ENCODE data around the gene SCN3A.

The SCN3A gene

DNA sequence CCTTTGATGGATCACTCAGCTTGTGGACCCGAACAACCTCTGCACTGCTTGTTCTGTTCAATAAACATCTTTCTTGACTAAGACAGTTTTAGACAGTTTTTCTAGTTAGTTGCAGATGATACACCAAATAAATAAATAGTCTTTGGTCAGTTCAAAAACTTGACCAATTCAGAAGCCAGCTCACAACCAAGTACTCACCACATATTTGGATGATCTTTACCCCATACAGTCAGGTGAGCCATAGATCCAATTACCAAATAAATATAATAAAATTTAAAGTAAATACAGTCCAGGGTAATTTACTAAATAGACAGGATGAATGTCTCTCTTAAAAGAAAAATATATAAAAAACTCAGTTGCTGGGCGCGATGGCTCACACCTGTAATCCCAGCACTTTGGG is 18.2 kb downstream of the SCN3A start:
- DNase-seq, result no peak

DNA sequence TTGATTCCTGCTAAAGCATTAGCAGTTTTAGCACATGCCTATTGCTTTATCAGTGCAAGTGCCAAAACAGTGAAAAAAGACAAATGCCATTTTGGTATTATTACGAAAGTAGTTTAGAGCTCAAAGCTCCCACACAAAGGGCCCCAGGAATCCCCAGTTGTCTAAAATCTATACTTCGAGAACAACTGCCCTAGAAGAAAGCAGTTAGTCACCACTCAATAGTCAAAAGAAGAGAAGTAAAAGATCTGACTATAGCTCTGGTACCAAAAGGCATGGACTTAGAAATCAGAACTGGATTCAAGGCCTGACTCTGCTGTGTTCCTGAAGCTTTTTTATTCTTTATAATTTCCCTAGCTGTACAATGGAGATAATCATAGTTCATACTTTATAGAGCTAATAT is 21.8 kb downstream of the SCN3A start:
- no peak for DNase-seq

DNA sequence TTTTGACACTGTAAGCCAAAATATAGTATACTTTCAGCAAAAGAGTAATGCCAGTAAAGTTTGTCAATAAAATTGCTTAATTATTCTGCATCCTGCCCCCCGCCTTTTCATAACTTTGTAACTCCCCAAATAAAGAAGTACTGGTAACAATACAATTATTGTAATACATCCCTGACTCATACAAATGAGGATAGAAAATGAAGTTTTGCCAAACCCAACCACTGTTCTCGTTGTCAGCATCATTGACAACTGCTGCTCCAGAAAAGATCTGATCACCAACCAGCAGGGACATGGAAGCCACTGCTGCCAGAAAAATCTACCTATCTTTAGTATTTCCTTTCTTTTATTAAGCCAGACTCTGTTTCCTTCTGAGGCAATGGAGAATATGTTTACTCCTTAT is 27.1 kb downstream of the SCN3A start:
- DNase-seq, result no peak

DNA sequence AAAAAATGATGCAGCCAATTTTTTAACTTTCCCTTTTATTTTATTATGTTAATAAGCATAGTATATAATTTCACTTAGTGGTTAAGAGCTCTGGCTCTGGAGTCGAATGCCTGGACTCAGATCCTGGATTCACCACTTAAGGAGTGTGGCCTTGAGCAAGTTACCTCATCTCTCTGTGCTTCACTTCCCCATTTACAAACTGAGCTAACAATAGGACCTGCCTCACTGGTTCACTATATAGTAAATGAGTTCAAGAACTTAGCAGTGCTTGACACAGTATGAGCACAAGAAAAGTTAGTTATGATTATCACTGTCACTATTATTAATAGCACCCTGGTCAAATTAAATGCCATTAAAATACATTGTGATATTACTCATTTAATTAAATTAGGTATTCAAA is 30.6 kb downstream of the SCN3A start:
- no peak for DNase-seq

DNA sequence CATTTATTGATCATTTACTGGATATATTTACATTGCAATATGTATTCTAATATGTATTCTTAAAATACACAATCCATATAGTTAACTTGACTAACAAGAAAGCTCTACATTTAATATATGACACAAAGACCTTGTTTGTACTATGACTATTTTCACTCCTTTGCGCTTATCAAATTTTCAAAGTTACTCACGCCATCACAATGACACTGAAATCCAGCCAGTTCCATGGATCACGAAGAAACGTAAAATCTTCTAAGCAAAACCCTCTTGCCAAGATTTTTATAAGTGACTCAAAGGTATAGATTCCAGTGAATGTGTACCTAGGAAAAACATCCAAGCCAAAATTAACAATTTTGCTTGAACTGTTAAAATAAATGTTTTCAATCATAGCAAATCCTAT is 39.6 kb downstream of the SCN3A start:
- DNase-seq, result no peak

GRCh38 chr2:165163761-165164160 is 40.1 kb downstream of the SCN3A start:
- DNase-seq, result no peak

DNA sequence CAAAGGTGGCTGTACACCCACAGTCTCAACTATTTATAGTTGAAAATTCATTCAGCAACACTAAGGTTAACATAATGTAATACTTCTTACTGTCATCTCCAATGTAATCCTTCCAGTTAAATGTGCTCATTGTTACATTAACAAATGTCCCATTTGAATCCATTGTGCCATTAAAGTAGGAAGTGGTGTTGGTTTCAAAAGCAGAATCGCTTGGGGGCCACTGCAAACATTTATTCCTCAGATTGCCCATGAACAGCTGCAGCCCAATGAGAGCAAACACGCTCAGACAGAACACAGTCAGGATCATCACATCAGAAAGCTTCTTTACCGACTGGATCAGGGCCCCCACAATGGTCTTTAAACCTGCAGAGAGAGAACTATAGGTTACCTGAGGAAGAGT is 41.4 kb downstream of the SCN3A start:
- no peak for DNase-seq

DNA sequence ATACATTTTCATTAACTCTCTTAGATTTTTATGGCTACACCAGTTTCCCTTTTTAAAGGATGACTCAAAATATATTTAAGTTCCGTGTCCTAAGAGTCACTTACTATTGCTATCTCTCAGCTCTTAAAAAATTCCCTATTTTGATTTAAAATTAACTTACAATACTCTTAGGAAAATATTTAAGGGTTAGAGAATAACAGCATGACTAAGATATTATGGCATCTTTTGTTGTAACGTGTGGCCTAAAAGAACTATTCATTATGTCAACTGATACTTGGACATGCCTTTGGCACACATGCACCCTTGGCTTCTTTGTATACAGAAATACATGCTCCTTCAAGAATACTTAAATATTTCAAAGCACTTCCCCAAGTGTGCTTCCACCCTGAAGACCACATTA is 42.3 kb downstream of the SCN3A start:
- no peak for DNase-seq

DNA sequence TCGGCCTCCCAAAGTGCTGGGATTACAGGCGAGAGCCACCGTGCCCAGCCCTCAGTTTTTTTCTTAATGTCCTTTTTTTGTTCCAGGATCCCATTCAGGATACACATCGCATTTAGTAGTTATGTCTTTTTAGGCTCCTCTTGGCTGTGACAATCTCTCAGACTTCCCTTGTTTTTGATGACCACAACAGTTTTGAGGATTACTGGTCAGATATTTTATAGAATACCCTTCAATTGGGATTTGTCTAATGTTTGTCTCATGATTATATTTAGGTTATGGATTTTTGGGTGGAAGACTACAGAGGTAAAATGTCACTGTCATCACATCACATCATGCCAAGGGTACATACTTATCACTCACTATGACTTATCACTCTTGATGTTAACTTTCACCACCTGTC is 46.7 kb downstream of the SCN3A start:
- DNase-seq, result no peak

DNA sequence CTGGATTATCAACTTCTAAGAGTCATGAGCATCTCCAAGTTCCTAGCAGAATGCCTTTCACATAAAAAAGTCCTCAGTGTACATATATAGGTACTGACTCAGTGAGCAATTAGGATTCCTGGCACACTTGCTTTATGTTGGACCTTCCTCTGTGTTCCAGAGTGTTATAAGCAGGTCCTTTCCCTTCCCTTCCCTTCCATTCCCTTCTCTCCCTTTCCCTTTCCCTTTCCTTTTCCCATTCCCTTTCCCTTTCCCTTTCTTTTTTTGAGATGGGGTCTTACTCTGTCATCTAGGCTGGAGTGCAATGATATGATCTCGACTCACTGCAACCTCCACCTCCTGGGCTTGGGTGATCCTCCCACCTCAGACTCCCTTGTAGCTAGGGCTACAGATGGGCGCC is 48.7 kb downstream of the SCN3A start:
- no peak for DNase-seq

GRCh38 chr2:165149439-165149838 is 54.4 kb downstream of the SCN3A start:
- DNase-seq, result no peak

DNA sequence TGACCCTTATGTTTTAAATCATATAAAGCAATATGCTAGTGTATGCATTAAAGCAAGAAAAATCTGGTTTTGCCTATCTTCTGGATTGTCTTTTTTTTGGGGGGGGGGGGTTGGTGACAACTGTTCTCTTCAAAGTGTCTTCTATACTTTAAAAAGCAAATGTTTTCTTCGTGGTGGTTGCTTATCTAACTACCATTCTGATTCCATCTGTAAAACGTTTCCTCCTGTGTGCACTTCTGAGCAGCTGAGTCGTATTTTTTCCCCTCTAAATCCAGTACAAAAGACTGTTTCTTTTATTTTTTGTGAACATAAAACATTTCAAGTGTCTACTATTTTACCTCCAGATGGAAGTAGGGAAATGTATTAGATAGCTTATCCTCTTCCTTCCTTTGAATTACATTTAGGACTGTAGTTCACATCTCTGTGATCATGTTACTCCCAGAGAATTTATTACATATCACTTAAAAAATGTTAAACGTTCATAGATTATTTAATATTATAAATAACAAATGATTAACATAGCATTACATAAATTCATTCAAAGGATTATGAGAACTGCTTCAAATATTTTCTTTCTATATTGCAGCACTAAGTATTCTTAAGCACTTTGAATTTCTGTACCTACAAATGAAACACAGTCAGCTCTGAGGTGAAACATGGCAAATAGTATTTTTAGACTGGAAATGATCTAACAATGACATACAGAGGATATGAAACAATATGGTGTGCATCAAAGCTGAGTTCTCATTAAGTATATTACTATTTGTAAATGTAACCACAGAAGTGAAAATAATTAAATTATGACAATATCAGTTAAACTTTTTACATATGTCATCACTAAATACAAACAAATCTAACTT is 56.4 kb downstream of the SCN3A start:
- DNase-seq, result no peak

GRCh38 chr2:165144315-165144714 is 59.5 kb downstream of the SCN3A start:
- no peak for DNase-seq

DNA sequence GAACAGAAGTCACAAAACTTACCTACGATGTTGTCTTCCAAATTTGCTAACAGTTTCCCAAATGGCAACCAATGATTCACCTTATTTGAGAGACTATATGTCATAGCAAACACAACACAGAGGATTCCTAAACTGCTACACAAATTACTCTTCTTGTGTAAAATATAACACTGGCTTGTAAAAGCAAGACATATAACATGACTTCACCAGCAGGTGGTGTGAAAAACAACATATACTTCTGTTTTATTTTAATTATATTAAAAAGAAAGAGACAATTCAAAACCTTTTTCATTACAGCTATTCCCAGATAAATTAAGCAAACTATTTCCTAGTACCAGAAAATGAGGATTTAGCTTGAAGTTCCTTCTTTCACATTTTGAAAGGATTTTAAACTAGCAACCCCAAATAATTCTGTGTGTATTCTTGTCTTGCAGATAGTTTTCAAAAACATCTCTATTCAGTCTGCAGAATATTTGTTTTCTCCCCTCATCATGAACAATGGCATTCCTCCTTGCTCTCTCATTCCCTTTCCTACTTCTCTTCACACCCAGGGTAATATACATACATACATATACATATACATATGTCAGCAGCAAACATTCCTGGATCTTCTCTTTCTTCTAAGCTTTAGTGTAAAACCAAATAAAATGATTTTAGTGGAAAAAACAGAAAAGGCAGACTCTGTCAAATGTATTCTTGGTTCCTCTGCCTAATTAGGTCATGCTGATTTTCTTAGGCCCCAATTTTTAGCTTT is 62.1 kb downstream of the SCN3A start:
- no peak for DNase-seq

DNA sequence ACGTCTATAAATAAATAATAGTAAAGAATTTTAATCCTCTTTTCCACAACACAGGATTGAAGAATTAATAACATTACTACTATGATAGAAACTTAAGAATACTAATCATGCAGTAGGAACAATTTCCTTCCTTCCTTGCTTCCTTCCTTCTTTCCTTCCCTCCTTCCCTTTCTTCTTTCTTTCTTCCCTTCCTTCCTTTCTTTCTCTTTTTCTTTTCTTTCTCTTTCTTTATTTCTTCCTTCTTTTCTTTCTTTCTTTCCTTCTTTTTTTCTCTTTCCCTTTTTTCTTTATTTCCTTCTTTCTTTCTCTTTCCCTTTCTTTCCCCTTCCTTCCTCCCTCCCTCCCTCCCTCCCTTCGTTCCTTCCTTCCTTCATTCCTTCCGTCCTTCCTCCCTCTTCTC is 77.6 kb downstream of the SCN3A start:
- DNase-seq, result no peak

DNA sequence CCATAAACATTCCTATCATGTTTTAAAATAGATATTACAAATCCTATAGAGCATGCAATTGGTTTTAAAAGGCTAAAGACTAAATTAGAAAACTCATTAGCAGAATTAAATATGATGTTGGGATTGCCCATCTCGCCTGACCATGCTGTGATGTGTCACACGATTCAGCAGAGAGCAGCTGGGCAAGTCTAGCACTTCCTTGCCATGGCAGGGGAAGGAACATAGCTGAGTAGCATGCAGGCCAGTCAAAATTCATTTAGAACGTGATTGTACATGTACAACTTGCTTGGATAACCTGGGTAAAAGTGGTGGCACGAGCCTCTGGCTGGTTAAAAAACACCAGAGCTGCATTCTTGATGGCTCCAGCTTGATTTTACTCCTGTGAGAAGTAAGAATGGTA is 81.3 kb downstream of the SCN3A start:
- no peak for DNase-seq

- no peak for DNase-seq
Measured at GRCh38 chr2:165120740-165121467, 82.9 kb downstream of the SCN3A start.

DNA sequence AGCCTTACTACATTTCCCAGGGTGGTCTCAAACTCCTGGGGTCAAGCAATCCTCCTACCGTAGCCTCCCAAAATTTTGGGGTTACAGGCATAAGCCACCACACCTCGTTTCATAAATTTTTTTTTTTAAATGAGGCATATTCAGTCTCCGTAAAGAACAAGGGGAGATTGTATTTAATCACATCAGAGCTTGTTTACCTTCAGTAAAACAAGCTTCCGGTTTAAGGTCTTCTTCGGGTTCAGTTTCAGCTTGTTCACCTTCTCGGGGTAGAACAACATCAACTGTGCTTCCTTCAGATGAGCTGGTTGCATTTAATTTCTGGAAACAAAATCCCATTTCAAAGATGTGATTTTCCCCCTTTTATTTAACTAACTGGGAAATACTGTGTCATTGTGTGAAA is 88.6 kb downstream of the SCN3A start:
- DNase-seq, result no peak

GRCh38 chr2:165114346-165114939 is 89.4 kb downstream of the SCN3A start:
- no peak for DNase-seq

- no peak for DNase-seq
Measured at GRCh38 chr2:165113414-165113813, 90.4 kb downstream of the SCN3A start.

DNA sequence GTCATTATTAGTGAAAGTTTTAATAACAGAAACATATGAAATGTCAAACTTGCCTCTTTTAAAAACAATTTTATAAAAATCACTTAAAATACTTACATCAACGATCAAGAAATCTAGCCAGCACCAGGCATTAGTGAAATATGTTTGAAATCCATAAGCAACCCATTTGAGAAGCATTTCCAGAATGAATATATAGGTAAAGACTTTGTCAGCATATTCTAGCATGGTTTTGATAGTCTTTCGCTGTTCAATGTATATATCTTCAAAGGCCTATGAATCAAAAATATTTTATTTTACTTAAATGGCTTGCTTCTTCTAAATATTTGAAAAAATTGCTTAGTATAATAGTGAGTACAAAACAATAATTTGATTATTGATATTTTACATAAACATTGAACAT is 91.1 kb downstream of the SCN3A start:
- no peak for DNase-seq

DNA sequence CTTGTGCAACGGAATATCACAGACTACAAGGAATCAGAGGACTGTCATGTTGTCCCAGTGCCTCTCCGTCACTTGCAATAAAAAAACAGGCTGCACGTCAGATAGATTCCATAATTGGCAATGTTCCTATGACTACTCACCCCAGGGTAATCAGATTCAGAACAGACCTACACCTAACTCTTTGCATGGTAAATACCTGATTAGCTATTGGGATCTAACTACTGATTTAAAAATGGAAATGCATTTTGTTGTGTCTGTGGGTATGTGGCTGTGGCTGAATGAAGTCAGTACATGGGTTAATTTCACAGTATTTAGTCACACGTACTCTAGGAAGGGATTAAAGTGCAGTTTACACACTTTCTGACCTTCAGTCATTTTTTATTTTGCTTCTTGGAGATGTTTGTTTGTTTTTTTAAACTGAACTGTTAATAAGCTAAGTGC is 91.7 kb downstream of the SCN3A start:
- no peak for DNase-seq

- no peak for DNase-seq
Measured at GRCh38 chr2:165110394-165110793, 93.5 kb downstream of the SCN3A start.
